ENCODE measurements around the gene FLT3. TPM values are rescaled to one million over a fixed set of nuclear protein-coding genes. Genes with fewer than 3 reads are reported as not detected.

Gene FLT3
- total and polyA plus RNA-seq, 11 donors, result 0.09 to 0.48 (median 0.21) TPM; not detected in 2

DNA sequence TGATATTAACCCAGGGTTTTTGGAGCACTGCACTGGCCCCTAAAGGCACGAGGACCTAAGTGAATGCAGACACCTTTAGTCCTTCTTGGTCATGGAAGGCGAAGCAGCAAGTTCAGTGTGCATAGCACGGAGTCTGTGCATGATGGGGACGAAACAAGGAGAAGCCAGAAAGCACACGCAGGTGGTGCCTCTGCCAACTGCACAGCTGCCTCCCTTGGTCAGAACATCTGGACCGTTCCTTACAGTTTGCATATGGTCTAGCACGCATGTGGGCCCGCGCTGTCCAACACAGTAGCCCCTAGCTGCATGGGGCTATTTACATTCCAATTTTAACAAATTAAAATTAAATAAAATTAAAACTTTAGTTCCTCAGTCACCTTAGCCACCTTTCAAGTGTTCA is 44.0 kb downstream of the FLT3 start:
- DNase-seq, result no peak

DNA sequence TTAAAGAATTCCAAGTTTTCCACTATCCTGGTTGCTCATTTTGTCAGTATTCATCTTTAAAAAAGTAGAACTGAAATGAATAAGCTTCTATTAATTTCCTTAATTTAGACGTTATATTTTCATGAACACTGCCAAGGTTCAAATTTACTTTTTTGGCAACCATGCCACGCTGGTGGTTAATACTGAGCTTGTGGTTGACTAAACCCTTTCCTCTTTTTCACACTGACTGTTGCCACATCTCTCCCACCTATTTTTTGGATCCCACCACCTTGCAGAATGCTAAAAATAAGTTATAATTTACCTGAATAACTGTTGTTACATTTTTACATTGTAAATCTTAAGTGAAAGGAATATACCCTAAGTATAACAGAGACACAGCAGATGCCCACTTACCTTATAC is 45.0 kb downstream of the FLT3 start:
- intact Hi-C loops (cut with DNase I), result no loop called here
- 57 to 75% (median 66%) methylated on average over 2 of the region's 2 CpGs for WGBS, 4 donors
- ATAC-seq, result no peak
- Histone ChIP-seq H3K9me3 (no peaks in the 10 kb centered on the region), H3K4me3 (no peak overlapping the region), H3K36me3 (no peaks in the 10 kb centered on the region), H3K4me1 (peaks cover 0 to 5% (median 0%) of the 10 kb centered on the region in 12 donors), H3K27me3 (peaks cover 0 to 25% (median 0%) of the 10 kb centered on the region in 9 donors), H3K27ac (no peak overlapping the region)
- TF ChIP-seq POLR2A (IDR thresholded peaks at IDR 0.05), result no peak
- TF ChIP-seq, protein P1, sequence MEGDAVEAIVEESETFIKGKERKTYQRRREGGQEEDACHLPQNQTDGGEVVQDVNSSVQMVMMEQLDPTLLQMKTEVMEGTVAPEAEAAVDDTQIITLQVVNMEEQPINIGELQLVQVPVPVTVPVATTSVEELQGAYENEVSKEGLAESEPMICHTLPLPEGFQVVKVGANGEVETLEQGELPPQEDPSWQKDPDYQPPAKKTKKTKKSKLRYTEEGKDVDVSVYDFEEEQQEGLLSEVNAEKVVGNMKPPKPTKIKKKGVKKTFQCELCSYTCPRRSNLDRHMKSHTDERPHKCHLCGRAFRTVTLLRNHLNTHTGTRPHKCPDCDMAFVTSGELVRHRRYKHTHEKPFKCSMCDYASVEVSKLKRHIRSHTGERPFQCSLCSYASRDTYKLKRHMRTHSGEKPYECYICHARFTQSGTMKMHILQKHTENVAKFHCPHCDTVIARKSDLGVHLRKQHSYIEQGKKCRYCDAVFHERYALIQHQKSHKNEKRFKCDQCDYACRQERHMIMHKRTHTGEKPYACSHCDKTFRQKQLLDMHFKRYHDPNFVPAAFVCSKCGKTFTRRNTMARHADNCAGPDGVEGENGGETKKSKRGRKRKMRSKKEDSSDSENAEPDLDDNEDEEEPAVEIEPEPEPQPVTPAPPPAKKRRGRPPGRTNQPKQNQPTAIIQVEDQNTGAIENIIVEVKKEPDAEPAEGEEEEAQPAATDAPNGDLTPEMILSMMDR (IDR thresholded peaks at IDR 0.05), result no peak
- no peak for DNase-seq

More for the DNA sequence above, 44.0 kb downstream of the FLT3 start:
- 71 to 84% (median 82%) methylated on average over 9 of the region's 9 CpGs for WGBS, 4 donors
- no peaks in the 10 kb centered on the region for H3K36me3 ChIP-seq
- intact Hi-C loops (cut with DNase I), result no loop called here
- ATAC-seq, result no peak
- TF ChIP-seq, protein P1 (IDR thresholded peaks at IDR 0.05), result no peak
- no peak for TF ChIP-seq POLR2A (IDR thresholded peaks at IDR 0.05)
- no peak overlapping the region for H3K4me3 ChIP-seq
- H3K9me3 ChIP-seq, result no peaks in the 10 kb centered on the region
- peaks cover 0 to 25% (median 0%) of the 10 kb centered on the region in 9 donors for H3K27me3 ChIP-seq
- H3K4me1 ChIP-seq, result peaks cover 0 to 5% (median 0%) of the 10 kb centered on the region in 12 donors
- H3K27ac ChIP-seq, result no peak overlapping the region

DNA sequence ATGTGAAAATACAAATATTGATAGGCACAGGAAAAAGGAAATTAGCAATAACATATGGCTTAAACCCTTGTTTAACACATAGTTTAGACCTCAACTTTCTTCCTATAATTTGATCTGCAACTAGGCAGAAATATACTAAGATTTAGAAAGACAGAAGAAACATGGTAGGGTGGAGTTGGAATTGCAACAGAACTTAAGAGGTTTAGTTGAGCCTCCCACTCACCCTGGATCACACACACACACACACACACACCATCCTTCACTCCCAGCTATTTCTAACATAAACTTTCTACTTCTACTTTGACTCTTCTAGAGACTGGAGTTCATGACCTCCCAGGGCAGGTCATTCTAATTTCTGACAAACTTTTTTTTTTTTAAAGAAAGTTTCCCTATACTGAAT is 47.4 kb downstream of the FLT3 start:
- Histone ChIP-seq H3K4me3 (no peak overlapping the region), H3K36me3 (no peaks in the 10 kb centered on the region), H3K9me3 (no peaks in the 10 kb centered on the region), H3K4me1 (no peaks in the 10 kb centered on the region), H3K27ac (no peak overlapping the region), H3K27me3 (peaks cover 0 to 19% (median 0%) of the 10 kb centered on the region in 9 donors)
- intact Hi-C loops (cut with DNase I), result no loop called here
- ATAC-seq (no peak), DNase-seq (no peak)
- TF ChIP-seq, protein P1 (IDR thresholded peaks at IDR 0.05), result no peak
- TF ChIP-seq POLR2A (IDR thresholded peaks at IDR 0.05), result no peak

DNA sequence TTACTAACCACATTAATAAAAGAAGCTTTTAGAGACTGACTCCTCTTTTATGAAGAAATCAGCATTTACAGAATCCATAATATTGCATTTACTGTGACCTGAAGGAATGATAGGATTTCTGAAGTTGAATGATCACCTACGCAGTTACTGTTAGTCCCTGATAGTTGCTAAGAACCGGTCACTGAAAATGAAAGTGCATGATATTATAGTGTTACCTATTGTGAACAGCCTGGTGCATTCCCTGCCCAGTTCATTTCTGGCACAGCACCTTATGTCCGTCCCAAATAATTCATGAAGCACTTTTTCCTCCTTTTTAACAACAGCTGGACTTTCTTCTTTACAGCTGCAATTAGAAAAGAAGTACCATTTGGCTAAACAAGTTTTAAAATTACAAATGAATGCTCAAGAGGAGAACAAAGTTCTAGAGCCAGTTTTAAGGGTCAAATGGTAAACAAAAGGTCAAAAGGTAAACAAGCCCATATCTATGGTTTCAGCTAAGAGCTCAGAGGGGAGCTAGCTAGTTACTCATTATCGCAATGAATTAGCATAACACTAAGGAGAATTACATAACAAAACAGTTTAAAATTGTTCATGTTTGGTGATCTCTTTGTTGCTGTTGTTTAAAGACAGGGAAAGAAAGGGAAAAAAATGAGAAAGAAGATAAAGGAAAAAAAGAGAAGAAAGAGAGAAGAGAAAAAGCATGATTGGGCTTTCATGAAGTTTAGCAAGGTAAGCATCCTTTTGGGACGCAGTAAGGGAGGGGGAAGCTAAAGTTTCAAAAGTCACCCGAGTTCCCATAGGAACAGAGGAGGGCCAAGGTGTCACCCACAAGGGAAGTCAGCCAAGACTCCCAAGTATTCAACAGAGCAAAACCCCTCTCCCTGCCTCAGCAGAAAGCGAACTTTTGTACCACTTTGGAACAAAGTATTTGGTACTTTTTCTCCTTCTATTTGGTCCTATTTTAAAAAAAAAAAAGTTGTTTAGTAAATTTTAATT is 50.2 kb downstream of the FLT3 start:
- no peak for ATAC-seq
- H3K4me1 ChIP-seq, result no peaks in the 10 kb centered on the region
- TF ChIP-seq, protein P1 (IDR thresholded peaks at IDR 0.05), result no peak
- TF ChIP-seq POLR2A (IDR thresholded peaks at IDR 0.05), result no peak
- H3K36me3 ChIP-seq, result no peaks in the 10 kb centered on the region
- intact Hi-C loops (cut with DNase I), result no loop called here
- no peak overlapping the region for H3K4me3 ChIP-seq
- H3K27ac ChIP-seq, result no peak overlapping the region
- 49 to 56% (median 51%) methylated on average over 7 of the region's 7 CpGs for WGBS, 4 donors
- H3K27me3 ChIP-seq, result peaks cover 0 to 5% (median 0%) of the 10 kb centered on the region in 9 donors
- no peak for DNase-seq
- no peaks in the 10 kb centered on the region for H3K9me3 ChIP-seq

Data from heart left ventricle (tissue), 16 donors.